Measurements from ENCODE around the gene HOXD8. TPM values are rescaled to one million over a fixed set of nuclear protein-coding genes. Genes with fewer than 3 reads are reported as not detected.

Gene HOXD8
- total and polyA plus RNA-seq, 10 of the 15 experiments (the other 5 are each of a cell fraction or from before 2014, with no cell fraction given) = not detected

DNA sequence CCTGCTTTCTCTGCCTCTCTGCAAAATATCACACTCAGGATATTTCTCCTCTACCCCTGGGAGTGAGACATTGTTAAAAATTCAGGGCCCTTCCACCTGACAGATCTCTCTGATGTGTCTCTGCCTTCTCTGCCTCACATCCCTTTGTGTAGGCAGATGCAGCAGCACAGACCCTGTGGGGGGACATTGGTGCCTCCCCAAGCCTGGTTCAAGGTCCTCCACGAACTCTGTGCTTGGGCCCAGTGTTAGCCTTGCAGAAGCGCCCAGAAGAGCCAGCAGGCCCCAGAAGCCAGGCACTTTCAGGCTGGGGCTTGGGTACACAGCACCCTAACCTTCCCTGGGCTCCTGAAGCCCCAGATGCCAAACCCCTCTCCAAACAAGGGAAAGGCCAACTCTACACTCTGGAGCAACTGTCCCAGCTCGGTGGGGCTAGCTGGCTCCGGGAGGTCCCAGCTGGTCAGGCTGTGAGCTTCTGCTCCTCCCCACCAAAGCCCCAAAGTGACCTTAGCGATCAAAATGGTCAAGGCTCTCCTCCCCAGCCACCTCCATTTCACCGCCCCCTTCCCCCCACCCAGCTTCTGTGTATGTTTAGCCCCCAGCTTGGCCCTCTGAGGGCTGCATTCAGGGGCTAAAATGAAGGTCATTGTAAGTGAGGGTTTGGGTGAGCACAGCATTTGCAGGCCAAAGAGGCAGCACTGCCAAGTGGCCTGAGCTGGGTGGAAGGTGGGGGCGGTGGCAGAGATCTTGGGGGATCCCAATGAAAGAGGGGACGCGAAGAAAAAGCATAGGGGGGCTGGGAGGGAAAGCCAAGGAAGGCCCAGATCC is 4.3 kb upstream of the HOXD8 start:
- FAIRE-seq (no peak), ATAC-seq (no peak), DNase-seq (ENCODE audit: low read depth, low spot score) (no peak)
- H3K4me1 ChIP-seq (ENCODE audit: control insufficient read depth, insufficient read depth, low read length) = no peaks in the 10 kb centered on the region
- ChIA-PET RAD21 (ENCODE audit: unreplicated experiment) (interaction anchor here (0.7 to 3.7 kb wide), 3 partner anchors 429 to 1024 kb away, joined by 3 to 17 read pairs (median 16); no protein-coding TSS in a partner anchor), POLR2A (no interaction called here), SMC1A (ENCODE audit: uncharacterized antibody, unreplicated experiment) (interaction anchor here (0.7 to 3.1 kb wide), 4 partner anchors 15 to 526 kb away, joined by 4 to 37 read pairs (median 12); no protein-coding TSS in a partner anchor), CTCF (interaction anchor here (0.8 to 4.3 kb wide), 7 partner anchors 15 to 1024 kb away, joined by 3 to 79 read pairs (median 17); no protein-coding TSS in a partner anchor)
- no peak for TF ChIP-seq ZZZ3 (IDR thresholded peaks at IDR 0.05; ENCODE audit: control insufficient read depth, insufficient read length, low read depth)
- TF ChIP-seq SP1 (IDR thresholded peaks at IDR 0.05; ENCODE audit: low read depth, low read length) = no peak
- TF ChIP-seq, protein P1, sequence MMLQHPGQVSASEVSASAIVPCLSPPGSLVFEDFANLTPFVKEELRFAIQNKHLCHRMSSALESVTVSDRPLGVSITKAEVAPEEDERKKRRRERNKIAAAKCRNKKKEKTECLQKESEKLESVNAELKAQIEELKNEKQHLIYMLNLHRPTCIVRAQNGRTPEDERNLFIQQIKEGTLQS (IDR thresholded peaks at IDR 0.05; ENCODE audit: borderline replicate concordance, extremely low read depth, low read depth, low read length) = no peak
- no peak for TF ChIP-seq SIX5 (IDR thresholded peaks at IDR 0.05; ENCODE audit: low read depth, low read length, severe bottlenecking)
- no peaks in the 10 kb centered on the region for H3K79me2 ChIP-seq (ENCODE audit: control insufficient read depth, insufficient read depth, low read length)
- in situ Hi-C loops (cut with MboI) (loop anchor here (5.0 to 25.0 kb wide), 4 partner anchors 512 to 1212 kb away; no protein-coding TSS in a partner anchor), intact Hi-C loops (cut with micrococcal nuclease; ENCODE audit: unreplicated experiment) (loop anchor here (5.0 kb wide), 2 partner anchors 692 to 1037 kb away; no protein-coding TSS in a partner anchor)
- no peak overlapping the region for H3K27ac ChIP-seq (ENCODE audit: control insufficient read depth, insufficient read depth)
- H3K9ac ChIP-seq (ENCODE audit: control insufficient read depth, insufficient read depth, low read length) = no peak overlapping the region
- no peak overlapping the region for H2AFZ ChIP-seq (ENCODE audit: control insufficient read depth, low read depth, low read length)
- 8% methylated on average over 7 of the region's 9 CpGs for WGBS (ENCODE audit: insufficient coverage, insufficient replicate concordance, low lambda C conversion rate, missing lambda C conversion rate)
- H3K36me3 ChIP-seq (ENCODE audit: control insufficient read depth in 2 of 2, insufficient read depth in 2 of 2, low read length in 1 of 2) = no peaks in the 10 kb centered on the region
- H4K20me1 ChIP-seq (ENCODE audit: control insufficient read depth, insufficient read depth) = no peaks in the 10 kb centered on the region
- peaks cover 1% of the 10 kb centered on the region; the same call in 2 of the 3 replicates for H3K9me3 ChIP-seq (replicated peaks; ENCODE audit: control insufficient read depth, insufficient read depth, low read length)
- H3K27me3 ChIP-seq (replicated peaks in 1 of 2; ENCODE audit: control insufficient read depth in 2 of 2, insufficient read depth in 2 of 2, low read length in 1 of 2) = peaks cover 11 to 29% of the 10 kb centered on the region in 2 experiments
- no peak overlapping the region for H3K4me2 ChIP-seq (ENCODE audit: control insufficient read depth, insufficient read depth)
- H3K4me3 ChIP-seq = no peak overlapping the region
- BruUV-seq (replicated peaks) = no TSS peak
